Heart right ventricle (tissue), 16 donors: ENCODE results near the gene BOD1L1. TPM values are rescaled to one million over a fixed set of nuclear protein-coding genes. Genes with fewer than 3 reads are reported as not detected.

Experiments
- ATAC-seq, 8 donors: fragments of 200-7000 bp; cut with Tn5 transposase; one replicate each; pipeline ENCODE4 v1.9.1; 2020; ENCODE audit warnings: mild to moderate bottlenecking in 8 of 8, moderate library complexity in 8 of 8, moderate number of reproducible peaks in 1 of 8
- DNase-seq, 2 donors: peaks; one replicate each; pipeline ENCODE4 v3.0.0-alpha.2; 2020
- H3K27ac ChIP-seq, 10 donors: fragments of 200-600 bp; sonication (generic) in 2 of 10; one replicate each; pipeline versions ENCODE4 v1.5.0 to v1.8.0; 2020 to 2022; ENCODE audit warnings: mild to moderate bottlenecking in 3 of 10
- H3K27me3 ChIP-seq, 7 donors: fragments of 200-600 bp; one replicate each; pipeline ENCODE4 v1.8.0; 2021 to 2022; ENCODE audit warnings: mild to moderate bottlenecking in 2 of 7
- H3K36me3 ChIP-seq, 9 donors: fragments of 200-600 bp; sonication (generic) in 1 of 9; one replicate each; pipeline versions ENCODE4 v1.5.0 to v1.8.0; 2020 to 2022; ENCODE audit warnings: mild to moderate bottlenecking in 2 of 9
- H3K4me1 ChIP-seq, 9 donors: fragments of 200-600 bp; sonication (generic) in 1 of 9; one replicate each; pipeline versions ENCODE4 v1.5.0 to v1.8.0; 2020 to 2022; ENCODE audit warnings: mild to moderate bottlenecking in 4 of 9
- H3K4me3 ChIP-seq, 10 donors: fragments of 200-600 bp; sonication (generic) in 2 of 10; one replicate each; pipeline versions ENCODE4 v1.5.0 to v1.8.0; 2020 to 2022; ENCODE audit warnings: mild to moderate bottlenecking in 7 of 10, moderate library complexity in 2 of 10
- H3K9me3 ChIP-seq, 11 donors: fragments of 200-600 bp in 10 of 11; sonication (generic) in 2 of 11; one replicate each; pipeline versions ENCODE4 v1.5.0 to v1.8.0; 2013 to 2022; ENCODE audit warnings: mild to moderate bottlenecking in 2 of 11, control low read depth in 1 of 11, moderate library complexity in 1 of 11
- WGBS, 2 donors: extraction: QIAGEN DNeasy Blood & Tissue Kit; methylation state at CpG; one replicate each; pipeline ENCODE4 v1.1.7; 2013; ENCODE audit warnings: inconsistent platforms in 1 of 2; 5-methylcytosine and 5-hydroxymethylcytosine counted together
- intact Hi-C, 10 donors: fragments of 100-400 bp; cut with DNase I; formaldehyde crosslinking; loops; one replicate each; pipeline versions ENCODE4 v1.11.1 to v1.14.2; 2022
- long read RNA-seq, 3 donors: library from polyadenylated mRNA; unstranded; transcript quantifications; one replicate each; pipeline ENCODE4 v2.0.0, GENCODE V29; 2020 to 2021
- polyA plus RNA-seq, 2 donors: library from polyadenylated mRNA; stranded (reverse); fragments of 200-250 nt; gene quantifications; one replicate each; pipeline ENCODE4 v1.2.3, GENCODE V29; 2013
- total RNA-seq, 10 donors: library from RNA; stranded (reverse); fragmentation: NEBNext Ultra II Directional in 3 of 10; extraction: Animal tissue kit (Norgen Biotek cat#: 25700) in 3 of 10; gene quantifications; one replicate each; pipeline versions ENCODE4 v1.2.1 to v1.2.4, GENCODE V29; 2021 to 2023
- TF ChIP-seq, protein P1 (sequence below), 9 donors: fragments of 200-600 bp; sonication (generic) in 2 of 9; IDR thresholded peaks; one replicate each; pipeline versions ENCODE4 v1.5.0 to v1.8.0; 2021 to 2022; ENCODE audit warnings: antibody characterized with exemption in 9 of 9, mild to moderate bottlenecking in 5 of 9, moderate library complexity in 1 of 9
- donor health status: Arrhythmogenic right ventricular cardiomyopathy.
- donor health status: ischemic (EF 13 %, LVEDD 7.1; RV severe dilation, severe dysfunction).
- donor health status: healthy with polysubstance abuse.
- donor health status: DM: no; HTN: yes; CAD: no.
- donor health status: DM: no; HTN: no; CAD: no.
- donor health status: ischemic (EF 25% LVEDD 6.9; RV normal size, moderate dysfunction).
- donor health status: ischemic (EF 25% LVEDD 5.7; RV mildly dilated, moderate dysfunction).
- donor health status: healthy.
- donor health status: DM: yes; HTN: yes; CAD: no.
- donor health status: Ischemic cardiomyopathy.
- donor health status: ischemic (EF 35%, LVEDD 5.7; RV mildly dilated, moderate dysfunction).
- donor health status: nonischemic (EF 11% LVEDD 7.7; RV severe dilation, severe dysfunction).
- donor health status: DM: yes; HTN: yes; CAD: no.
- donor health status: PGD.
- donor health status: ischemic (EF 29% LVEDD 5.4; RV normal size, mild dysfunction).
- donor health status: nonischemic (EF 23%, LVEDD 6.1; RV moderate dilation, normal function).

BOD1L1 gene
- total RNA-seq (10 to 100 TPM; 16.7 to 28.1 (median 23.6) TPM), polyA plus RNA-seq (10 to 100 TPM in 1 of 2 donors, 1 to 10 TPM in 1; 7.9 to 15.4 TPM)
- long read RNA-seq, donor 1, partial matches to known transcripts: 26 of 28 reads
- long read RNA-seq, donor 1, other reads (novel, unspliced or antisense): 2 of 28 reads
- long read RNA-seq, donor 2, partial matches to known transcripts: 23 of 28 reads
- long read RNA-seq, donor 2, other reads (novel, unspliced or antisense): 5 of 28 reads
- long read RNA-seq, donor 3, partial matches to known transcripts: 11 of 21 reads
- long read RNA-seq, donor 3, other reads (novel, unspliced or antisense): 10 of 21 reads

DNA sequence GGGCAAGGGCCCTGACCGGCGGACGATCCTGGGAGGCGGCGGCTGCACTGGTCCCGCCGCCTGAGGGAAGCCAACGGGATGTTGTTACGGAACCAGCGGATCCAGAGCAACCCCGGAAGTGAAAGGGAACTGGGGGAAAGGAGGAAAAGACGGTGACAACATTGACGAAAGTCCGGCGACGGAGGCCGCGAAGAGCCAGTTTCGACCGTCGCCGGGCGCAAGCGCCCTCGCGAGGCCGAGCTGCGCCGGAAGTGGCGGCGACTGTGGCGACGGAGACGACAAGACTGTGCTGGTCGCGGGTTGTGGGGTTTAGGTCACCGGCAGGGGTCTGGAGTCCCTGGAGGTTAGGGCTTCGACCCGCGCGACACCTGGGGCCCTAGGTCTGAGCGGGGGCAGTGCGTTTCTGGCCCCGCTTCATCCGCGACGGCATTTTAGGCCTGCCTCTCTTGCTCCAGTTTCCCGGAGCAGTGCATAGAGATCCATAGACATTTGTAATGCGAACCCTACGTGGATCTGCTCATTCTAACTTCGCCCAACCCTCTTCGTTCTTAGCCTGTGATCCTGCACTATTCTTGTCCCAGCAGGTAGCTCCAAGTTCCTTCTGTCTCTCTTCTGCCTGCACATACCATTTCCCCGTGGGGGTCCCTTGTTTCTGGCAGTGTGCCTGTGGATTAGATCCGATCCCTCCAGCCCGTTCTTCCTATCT, at the start of gene BOD1L1:
BOD1L1 (minus strand) TSS at position 120 of the 706 bp plus-strand sequence. CDS start 138 bp downstream, outside the sequence.
- Histone ChIP-seq H3K27ac (peak within 1 kb of the TSS; percentile 88 to 99 (median 96)), H3K4me3 (peak within 1 kb of the TSS; percentile 52 to 97 (median 78)), H3K27me3 (no peaks in the 10 kb centered on the region), H3K36me3 (no peaks in the 10 kb centered on the region), H3K4me1 (peaks cover 0 to 50% (median 32%) of the 10 kb centered on the region in 9 donors), H3K9me3 (no peaks in the 10 kb centered on the region)
- DNase-seq: peak; percentile 90 to 92
- intact Hi-C loops: loop anchor here in 2 of 10 donors (5.0 to 10.0 kb wide), 2 partner anchors 143 to 145 kb away; partner anchors contain the start of gene RAB28 (in 2 of the 2)
- TF ChIP-seq, protein P1, sequence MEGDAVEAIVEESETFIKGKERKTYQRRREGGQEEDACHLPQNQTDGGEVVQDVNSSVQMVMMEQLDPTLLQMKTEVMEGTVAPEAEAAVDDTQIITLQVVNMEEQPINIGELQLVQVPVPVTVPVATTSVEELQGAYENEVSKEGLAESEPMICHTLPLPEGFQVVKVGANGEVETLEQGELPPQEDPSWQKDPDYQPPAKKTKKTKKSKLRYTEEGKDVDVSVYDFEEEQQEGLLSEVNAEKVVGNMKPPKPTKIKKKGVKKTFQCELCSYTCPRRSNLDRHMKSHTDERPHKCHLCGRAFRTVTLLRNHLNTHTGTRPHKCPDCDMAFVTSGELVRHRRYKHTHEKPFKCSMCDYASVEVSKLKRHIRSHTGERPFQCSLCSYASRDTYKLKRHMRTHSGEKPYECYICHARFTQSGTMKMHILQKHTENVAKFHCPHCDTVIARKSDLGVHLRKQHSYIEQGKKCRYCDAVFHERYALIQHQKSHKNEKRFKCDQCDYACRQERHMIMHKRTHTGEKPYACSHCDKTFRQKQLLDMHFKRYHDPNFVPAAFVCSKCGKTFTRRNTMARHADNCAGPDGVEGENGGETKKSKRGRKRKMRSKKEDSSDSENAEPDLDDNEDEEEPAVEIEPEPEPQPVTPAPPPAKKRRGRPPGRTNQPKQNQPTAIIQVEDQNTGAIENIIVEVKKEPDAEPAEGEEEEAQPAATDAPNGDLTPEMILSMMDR (IDR thresholded peaks at IDR 0.05): peak in 8 of 9 donors; percentile 29 to 69 (median 47)
- peak; percentile 95 to 98 (median 97) for ATAC-seq
- WGBS, 2 donors: 0% methylated on average over 54 to 55 of the region's 55 CpGs

DNA sequence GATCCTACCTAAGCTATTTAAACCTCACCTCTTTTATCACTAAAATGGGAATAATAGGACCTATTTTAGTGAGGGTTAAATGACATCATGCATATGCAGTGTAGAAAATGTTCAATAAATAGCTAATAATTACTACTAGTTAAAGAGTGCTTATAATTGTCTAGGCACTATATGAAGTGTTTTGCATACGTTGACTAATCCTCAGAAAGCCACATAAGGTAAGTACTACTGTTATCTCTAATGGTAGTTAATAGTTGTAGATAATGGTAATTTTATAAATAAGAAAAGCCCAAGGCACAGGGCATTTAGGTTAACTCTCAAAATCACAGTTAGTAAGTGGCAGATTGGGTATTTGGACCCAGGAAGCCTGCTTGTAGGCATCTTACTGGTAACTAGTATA, 47.4 kb upstream of the BOD1L1 start:
- Histone ChIP-seq H3K27ac (no peak overlapping the region), H3K4me1 (peaks cover 0 to 4% (median 0%) of the 10 kb centered on the region in 9 donors), H3K9me3 (peaks cover 0 to 40% (median 11%) of the 10 kb centered on the region in 11 donors), H3K27me3 (no peaks in the 10 kb centered on the region), H3K4me3 (no peak overlapping the region), H3K36me3 (no peaks in the 10 kb centered on the region)
- no peak for DNase-seq
- TF ChIP-seq, protein P1 (IDR thresholded peaks at IDR 0.05): no peak
- no peak for ATAC-seq
- intact Hi-C loops: no loop called here
- WGBS, 2 donors: 88 to 91% methylated on average over 1 of the region's 1 CpG

DNA sequence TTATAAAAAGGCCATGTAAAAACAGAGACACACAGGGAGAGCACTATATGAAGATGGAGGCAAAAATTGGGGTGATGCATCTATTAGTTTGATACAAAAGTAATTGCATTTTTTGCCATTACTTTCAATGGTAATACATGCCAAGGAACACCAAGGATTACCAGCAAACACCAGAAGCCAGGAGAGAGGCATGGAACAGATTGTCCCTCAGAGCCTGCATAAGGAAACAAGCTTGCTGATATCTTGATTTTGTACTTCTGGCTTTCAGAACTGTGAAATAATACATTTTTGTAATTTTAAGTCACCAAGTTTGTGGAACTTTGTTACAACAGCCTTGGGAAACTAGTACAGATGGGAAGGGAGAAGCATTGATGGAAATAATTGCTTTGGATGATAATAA, 45.6 kb upstream of the BOD1L1 start:
- TF ChIP-seq, protein P1 (IDR thresholded peaks at IDR 0.05): no peak
- intact Hi-C loops: no loop called here
- Histone ChIP-seq H3K9me3 (peaks cover 0 to 34% (median 11%) of the 10 kb centered on the region in 11 donors), H3K4me1 (peaks cover 0 to 4% (median 0%) of the 10 kb centered on the region in 9 donors), H3K4me3 (no peak overlapping the region), H3K36me3 (no peaks in the 10 kb centered on the region), H3K27me3 (no peaks in the 10 kb centered on the region), H3K27ac (no peak overlapping the region)
- DNase-seq (no peak), ATAC-seq (no peak)

DNA sequence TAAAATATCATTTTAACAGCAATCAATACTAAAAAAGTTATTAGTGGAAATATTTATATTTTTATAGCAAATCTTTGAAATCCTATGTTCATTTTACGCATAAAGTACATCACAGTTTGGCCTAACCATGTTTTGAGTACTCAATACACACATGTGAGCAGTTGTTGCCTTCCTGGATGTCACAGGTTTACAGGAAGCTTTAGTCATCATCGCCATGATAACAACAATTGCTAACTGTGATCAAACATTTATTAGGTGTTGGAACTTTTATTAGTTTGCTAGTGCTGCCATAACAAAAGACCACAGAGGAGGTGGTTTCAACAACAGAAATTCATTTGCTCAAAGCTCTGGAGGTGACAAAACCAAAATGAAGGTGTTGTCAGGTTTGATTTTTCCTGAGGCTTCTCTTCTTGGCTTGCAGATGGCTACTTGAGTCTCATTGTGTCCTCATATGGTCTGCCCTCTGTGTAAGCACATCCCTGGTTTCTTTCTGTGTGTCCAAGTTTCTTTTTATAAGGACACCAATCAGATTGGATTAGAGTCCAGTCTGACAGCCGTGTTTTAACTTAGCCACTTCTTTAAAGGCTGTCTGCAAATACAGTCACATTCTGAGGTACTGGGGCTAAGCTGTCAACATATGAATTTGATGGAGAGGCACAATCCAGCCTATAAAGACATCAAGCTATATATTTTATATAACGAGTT, 43.1 kb upstream of the BOD1L1 start:
- peak overlapping the region in 1 of 10 donors; percentile 24 for H3K27ac ChIP-seq
- ATAC-seq: peak in 6 of 8 donors; percentile 42 to 89 (median 72)
- H3K27me3 ChIP-seq: no peaks in the 10 kb centered on the region
- WGBS, 2 donors: 54 to 66% methylated on average over 4 of the region's 4 CpGs
- H3K4me1 ChIP-seq: peaks cover 0 to 4% (median 0%) of the 10 kb centered on the region in 9 donors
- peaks cover 0 to 28% (median 11%) of the 10 kb centered on the region in 11 donors for H3K9me3 ChIP-seq
- DNase-seq: peak in 1 of 2 donors; percentile 9
- TF ChIP-seq, protein P1 (IDR thresholded peaks at IDR 0.05): no peak
- no peak overlapping the region for H3K4me3 ChIP-seq
- no peaks in the 10 kb centered on the region for H3K36me3 ChIP-seq
- intact Hi-C loops: no loop called here
